Measurements from ENCODE around the gene FGFR2.

FGFR2 gene

GRCh38 chr10:121438333-121438732, 159.9 kb downstream of the FGFR2 start:
- Mint-ChIP-seq H3K36me3 (no peaks in the 10 kb centered on the region), H3K4me1 (ENCODE audit: low read depth) (no peaks in the 10 kb centered on the region), H3K27me3 (no peaks in the 10 kb centered on the region), H3K4me3 (no peak overlapping the region), H3K9me3 (ENCODE audit: low read depth) (no peaks in the 10 kb centered on the region), H3K27ac (no peak overlapping the region)

GRCh38 chr10:121437596-121437995, 160.6 kb downstream of the FGFR2 start:
- H3K9me3 Mint-ChIP-seq (ENCODE audit: low read depth) = no peaks in the 10 kb centered on the region
- no peaks in the 10 kb centered on the region for H3K4me1 Mint-ChIP-seq (ENCODE audit: low read depth)
- no peak overlapping the region for H3K4me3 Mint-ChIP-seq
- H3K36me3 Mint-ChIP-seq = no peaks in the 10 kb centered on the region
- H3K27ac Mint-ChIP-seq = no peak overlapping the region
- H3K27me3 Mint-ChIP-seq = no peaks in the 10 kb centered on the region

GRCh38 chr10:121436630-121437341, 161.5 kb downstream of the FGFR2 start:
- Mint-ChIP-seq H3K4me3 (no peak overlapping the region), H3K9me3 (ENCODE audit: low read depth) (no peaks in the 10 kb centered on the region), H3K36me3 (no peaks in the 10 kb centered on the region), H3K4me1 (ENCODE audit: low read depth) (no peaks in the 10 kb centered on the region), H3K27me3 (no peaks in the 10 kb centered on the region), H3K27ac (no peak overlapping the region)

GRCh38 chr10:121436281-121436629, 162.0 kb downstream of the FGFR2 start:
- no peaks in the 10 kb centered on the region for H3K9me3 Mint-ChIP-seq (ENCODE audit: low read depth)
- H3K27me3 Mint-ChIP-seq = no peaks in the 10 kb centered on the region
- H3K36me3 Mint-ChIP-seq = no peaks in the 10 kb centered on the region

GRCh38 chr10:121435099-121435875, 163.0 kb downstream of the FGFR2 start:
- Mint-ChIP-seq H3K9me3 (ENCODE audit: low read depth) (no peaks in the 10 kb centered on the region), H3K4me1 (ENCODE audit: low read depth) (no peaks in the 10 kb centered on the region), H3K4me3 (no peak overlapping the region), H3K27ac (no peak overlapping the region), H3K36me3 (no peaks in the 10 kb centered on the region), H3K27me3 (no peaks in the 10 kb centered on the region)

More at GRCh38 chr10:121436281-121436629, 162.0 kb downstream of the FGFR2 start:
- H3K4me3 Mint-ChIP-seq = no peak overlapping the region
- H3K27ac Mint-ChIP-seq = no peak overlapping the region
- no peaks in the 10 kb centered on the region for H3K4me1 Mint-ChIP-seq (ENCODE audit: low read depth)

GRCh38 chr10:121433965-121434364, 164.3 kb downstream of the FGFR2 start:
- no peaks in the 10 kb centered on the region for H3K9me3 Mint-ChIP-seq (ENCODE audit: low read depth)
- no peaks in the 10 kb centered on the region for H3K36me3 Mint-ChIP-seq
- no peaks in the 10 kb centered on the region for H3K4me1 Mint-ChIP-seq (ENCODE audit: low read depth)
- H3K4me3 Mint-ChIP-seq = no peak overlapping the region
- no peaks in the 10 kb centered on the region for H3K27me3 Mint-ChIP-seq
- H3K27ac Mint-ChIP-seq = no peak overlapping the region

- Mint-ChIP-seq H3K4me1 (ENCODE audit: low read depth) (no peaks in the 10 kb centered on the region), H3K27ac (no peak overlapping the region), H3K36me3 (no peaks in the 10 kb centered on the region), H3K27me3 (no peaks in the 10 kb centered on the region), H3K4me3 (no peak overlapping the region), H3K9me3 (ENCODE audit: low read depth) (no peaks in the 10 kb centered on the region)
These were observed 169.4 kb downstream of the FGFR2 start for GRCh38 chr10:121428867-121429266.

Measured in activated naive CD8-positive, alpha-beta T cell (primary cell).